ENCODE data around the gene GJA3. TPM values are rescaled to one million over a fixed set of nuclear protein-coding genes. Genes with fewer than 3 reads are reported as not detected.

The GJA3 gene
- total and polyA plus RNA-seq, 2 of the 4 experiments (the other 2 are of a cell fraction) = 1.5 to 2.7 TPM

Other genes with a start within 250 kb of the GJA3 start
- gene ZMYM2, start 202.3 kb downstream of the GJA3 start, total RNA-seq (2012; rRNA removed) = 51.1 and 60.3 TPM in 2 replicates
- gene ZMYM2, start 202.3 kb downstream of the GJA3 start, polyA plus RNA-seq (2012; rRNA removed) = 10.8 and 15.7 TPM in 2 replicates
- gene GJB2, start 31.9 kb upstream of the GJA3 start, total RNA-seq (2012; rRNA removed) = under 0.01 TPM in 2 replicates
- gene GJB2, start 31.9 kb upstream of the GJA3 start, polyA plus RNA-seq (2012; rRNA removed) = 0.09 and 0.17 TPM in 2 replicates
- gene GJB6, start 71.3 kb upstream of the GJA3 start, total RNA-seq (2012; rRNA removed) = not detected in 2 replicates
- not detected in 2 replicates for gene GJB6, start 71.3 kb upstream of the GJA3 start, polyA plus RNA-seq (2012; rRNA removed)